GM12892 (cell line): ENCODE measurements around the gene POU4F2.

Source experiments
- POLR2A ChIP-seq: IDR thresholded peaks from 2 replicates; pipeline ENCODE4 v1.6.1; 2011; ENCODE audit warnings: low read depth, low read length, control low read depth
- POLR2AphosphoS5 ChIP-seq: IDR thresholded peaks from 2 replicates; pipeline ENCODE4 v1.6.1; 2011; ENCODE audit warnings: low read depth, low read length, control low read depth

DNA sequence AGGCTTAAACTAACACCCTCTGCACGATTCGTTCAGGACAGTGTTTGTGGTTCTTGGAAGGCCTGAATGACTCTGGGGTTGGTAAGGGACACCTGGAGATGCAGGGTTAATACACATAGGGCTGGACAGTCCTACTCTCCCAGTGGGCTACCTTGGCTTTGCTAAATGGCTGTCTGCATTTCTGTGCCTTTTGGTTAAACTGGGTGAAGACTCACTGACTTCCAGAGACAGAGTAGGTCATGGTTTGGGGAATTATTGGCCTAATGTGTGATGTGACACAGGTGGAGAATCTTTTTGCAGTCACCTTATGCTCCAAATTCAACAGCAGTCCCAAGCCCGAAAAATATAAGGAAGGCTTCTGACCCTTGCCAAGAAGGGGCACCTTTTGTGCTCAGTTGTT, 10.5 kb downstream of the POU4F2 start:
- no peak for TF ChIP-seq POLR2A
- no peak for TF ChIP-seq POLR2AphosphoS5
